PC-9 (cell line): ENCODE results near the gene ACBD4. TPM values are rescaled to one million over a fixed set of nuclear protein-coding genes. Genes with fewer than 3 reads are reported as not detected.

ENCODE experiments used
- BruUV-seq: library from RNA; stranded (reverse); fragments of 400-500 nt; replicated peaks from 2 replicates; lab custom pipeline; 2021; lab: Mats Ljungman, UMichigan
- CTCF ChIA-PET: fragments of 300-600 bp; sonication (Branson Sonifier 250); formaldehyde crosslinking; loops from one replicate; lab custom pipeline; 2022; ENCODE audit warnings: antibody characterized with exemption; lab: Charles Lee
- POLR2A ChIA-PET: fragments of 300-600 bp; sonication (Branson Sonifier 250); formaldehyde crosslinking; loops from one replicate; lab custom pipeline; 2022; ENCODE audit warnings: antibody characterized with exemption; ENCODE audit not compliant: unreplicated experiment; lab: Charles Lee
- DNase-seq, 2 experiments: peaks; one replicate each; pipeline versions ENCODE4 v3.0.0 to v3.0.0-alpha.2; 2015 to 2022; ENCODE audit warnings: mixed read lengths in 1 of 2
- H2AFZ ChIP-seq: fragments of 200-600 bp; sonication (generic); 2 replicates; pipeline ENCODE4 v1.8.1; 2017; ENCODE audit warnings: antibody characterized with exemption
- H3F3A ChIP-seq: fragments of 200-600 bp; sonication (generic); 2 replicates; pipeline ENCODE4 v1.8.1; 2017; ENCODE audit warnings: antibody characterized with exemption, mild to moderate bottlenecking, low read depth; ENCODE audit not compliant: insufficient read depth
- H3K27ac ChIP-seq: fragments of 200-600 bp; sonication (generic); 2 replicates; pipeline ENCODE4 v1.6.1; 2016; ENCODE audit warnings: mixed run types
- H3K27me3 ChIP-seq: fragments of 200-600 bp; sonication (generic); 2 replicates; pipeline ENCODE4 v1.6.1; 2016; ENCODE audit warnings: low read depth, mixed run types; ENCODE audit not compliant: insufficient read depth
- H3K36me3 ChIP-seq: fragments of 200-600 bp; sonication (generic); 2 replicates; pipeline ENCODE4 v1.6.1; 2016; ENCODE audit warnings: low read depth, mixed run types
- H3K4me1 ChIP-seq: fragments of 200-600 bp; sonication (generic); replicated peaks from 2 replicates; pipeline ENCODE4 v1.6.1; 2016; ENCODE audit warnings: mixed run types; ENCODE audit not compliant: insufficient read depth
- H3K4me2 ChIP-seq: fragments of 200-600 bp; sonication (generic); 2 replicates; pipeline ENCODE4 v1.6.1; 2017; ENCODE audit warnings: mixed run types
- H3K4me3 ChIP-seq: fragments of 200-600 bp; sonication (generic); 2 replicates; pipeline ENCODE4 v1.6.1; 2016; ENCODE audit warnings: mixed run types
- H3K79me2 ChIP-seq: fragments of 200-600 bp; sonication (generic); 2 replicates; pipeline ENCODE4 v1.6.1; 2017; ENCODE audit warnings: low read depth, mixed run types
- H3K9me2 ChIP-seq: fragments of 200-600 bp; sonication (generic); 2 replicates; pipeline ENCODE4 v1.8.1; 2017; ENCODE audit warnings: mild to moderate bottlenecking; ENCODE audit not compliant: insufficient read depth
- H3K9me3 ChIP-seq: fragments of 200-600 bp; sonication (generic); 2 replicates; pipeline ENCODE4 v1.8.1; 2016; ENCODE audit warnings: low read depth; ENCODE audit not compliant: insufficient read depth
- H4K20me1 ChIP-seq: fragments of 200-600 bp; sonication (generic); 2 replicates; pipeline ENCODE4 v1.8.1; 2017; ENCODE audit not compliant: insufficient read depth
- CTCF ChIP-seq: fragments of 200-600 bp; sonication (generic); conservative IDR thresholded peaks from 2 replicates; pipeline ENCODE4 v1.6.1; 2017; ENCODE audit warnings: mixed run types, antibody characterized with exemption, mild to moderate bottlenecking, moderate library complexity
- EZH2 ChIP-seq: fragments of 200-600 bp; sonication (generic); IDR thresholded peaks from 2 replicates; pipeline ENCODE4 v1.8.0; 2017; ENCODE audit warnings: antibody characterized with exemption, low read depth
- intact Hi-C: fragments of 100-400 bp; cut with micrococcal nuclease; formaldehyde crosslinking; loops from one replicate; pipeline ENCODE4 v1.10.0; 2022; ENCODE audit not compliant: unreplicated experiment
- total RNA-seq: library from RNA; stranded (reverse); gene quantifications from 2 replicates; pipeline ENCODE4 v1.2.3, GENCODE V29; 2021

ACBD4 gene
- total RNA-seq, 1 experiment from 2014 or later, result 14.6 TPM

- intact Hi-C loops, result loop anchor here (10.0 kb wide), 1 partner anchor 177 kb away; the partner anchor contains the start of gene MAP3K14
- Histone ChIP-seq H3K27ac (no peak overlapping the region), H3K36me3 (no peaks in the 10 kb centered on the region), H3F3A (peaks cover 28% of the 10 kb centered on the region; the same call in 1 of the 2 replicates), H3K27me3 (no peaks in the 10 kb centered on the region), H2AFZ (no peak overlapping the region), H3K9me3 (no peaks in the 10 kb centered on the region), H3K4me1 (peaks cover 8% of the 10 kb centered on the region), H3K4me2 (no peak overlapping the region), H4K20me1 (no peaks in the 10 kb centered on the region), H3K4me3 (no peak overlapping the region), H3K79me2 (peaks cover 8% of the 10 kb centered on the region; the same call in 1 of the 2 replicates), H3K9me2 (no peaks in the 10 kb centered on the region)
- POLR2A ChIA-PET, result no interaction called here
- no peak for DNase-seq
- CTCF ChIA-PET, result interaction anchor here (0.6 kb wide), 2 partner anchors 33 to 348 kb away, joined by 4 to 11 read pairs; no protein-coding TSS in a partner anchor
- TF ChIP-seq CTCF (no peak), EZH2 (no peak)
- no TSS peak for BruUV-seq
Measured at GRCh38 chr17:45137561-45138305, 2.2 kb downstream of the ACBD4 start.

- DNase-seq, result no peak
- Histone ChIP-seq H3K79me2 (peaks cover 8% of the 10 kb centered on the region; the same call in 1 of the 2 replicates), H3F3A (peaks cover 21% of the 10 kb centered on the region), H3K36me3 (no peaks in the 10 kb centered on the region), H3K4me3 (no peak overlapping the region), H2AFZ (no peak overlapping the region), H3K27ac (no peak overlapping the region), H3K9me2 (no peaks in the 10 kb centered on the region), H3K4me1 (peaks cover 8% of the 10 kb centered on the region), H3K27me3 (no peaks in the 10 kb centered on the region), H4K20me1 (no peaks in the 10 kb centered on the region), H3K9me3 (no peaks in the 10 kb centered on the region), H3K4me2 (no peak overlapping the region)
- no TSS peak for BruUV-seq
- POLR2A ChIA-PET, result interaction anchor here (0.8 kb wide), 1 partner anchor 81 kb away, joined by 3 read pairs; no protein-coding TSS in a partner anchor
- CTCF ChIA-PET, result interaction anchor here (0.7 kb wide), 1 partner anchor 58 kb away, joined by 7 read pairs; no protein-coding TSS in a partner anchor
- intact Hi-C loops, result loop anchor here (10.0 kb wide), 1 partner anchor 176 kb away; the partner anchor contains the start of gene MAP3K14
- TF ChIP-seq EZH2 (no peak), CTCF (no peak)
Measured at GRCh38 chr17:45138911-45139532, 3.5 kb downstream of the ACBD4 start.

GRCh38 chr17:45139533-45139920 is 4.0 kb downstream of the ACBD4 start:
- H3K27ac ChIP-seq, result no peak overlapping the region
- H2AFZ ChIP-seq, result no peak overlapping the region
- no peaks in the 10 kb centered on the region for H3K9me3 ChIP-seq
- peaks cover 8% of the 10 kb centered on the region; the same call in 1 of the 2 replicates for H3K79me2 ChIP-seq
- H3K4me2 ChIP-seq, result no peak overlapping the region
- H3K4me3 ChIP-seq, result no peak overlapping the region
- H3K4me1 ChIP-seq, result peaks cover 8% of the 10 kb centered on the region
- H3K9me2 ChIP-seq, result no peaks in the 10 kb centered on the region
- TF ChIP-seq CTCF (no peak), EZH2 (no peak)
- BruUV-seq, result no TSS peak
- H4K20me1 ChIP-seq, result no peaks in the 10 kb centered on the region
- H3F3A ChIP-seq, result peaks cover 19% of the 10 kb centered on the region
- CTCF ChIA-PET, result no interaction called here
- no peaks in the 10 kb centered on the region for H3K36me3 ChIP-seq
- POLR2A ChIA-PET, result interaction anchor here (0.8 kb wide), 1 partner anchor 80 kb away, joined by 3 read pairs; no protein-coding TSS in a partner anchor
- no peaks in the 10 kb centered on the region for H3K27me3 ChIP-seq
- intact Hi-C loops, result loop anchor here (10.0 kb wide), 1 partner anchor 175 kb away; the partner anchor contains the start of gene MAP3K14
- DNase-seq, result no peak
